Activated CD4-positive, alpha-beta T cell treated with anti-CD3 and anti-CD28 coated beads, Interleukin-2, amount 50 U/mL, for 48 hours (primary cell): ENCODE measurements around the gene SRSF6.
A peak's percentile ranks its signal among the peaks of the same experiment; 100 is the strongest.
"Not testable (repeated sequence)": the region's sequence is repeated elsewhere in the genome, so short reads cannot be mapped to it uniquely, and the experiment has no call there.

Source experiments
- DNase-seq, 2 experiments: peaks; one replicate each; pipeline ENCODE4 v3.0.0-alpha.2; 2020

The SRSF6 gene

DNA sequence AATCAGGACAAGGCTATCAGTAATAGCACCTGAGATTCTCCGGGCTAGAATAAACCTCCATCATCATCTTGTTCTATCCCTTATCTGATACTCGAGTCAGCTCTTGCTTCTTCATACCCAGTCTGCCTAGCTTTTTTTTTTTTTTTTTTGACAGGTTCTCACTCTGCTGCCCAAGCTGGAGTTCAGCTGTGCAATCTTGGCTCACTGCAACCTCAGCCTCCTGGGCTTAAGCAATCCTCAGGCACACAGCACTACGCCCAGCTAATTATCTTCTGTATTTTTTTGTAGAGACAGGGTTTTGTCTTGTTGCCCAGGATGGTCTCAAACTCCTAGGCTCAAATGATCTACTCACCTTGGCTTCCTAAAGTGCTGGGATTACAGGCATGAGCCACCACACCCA, 19.5 kb downstream of the SRSF6 start:
- DNase-seq, result no peak

DNA sequence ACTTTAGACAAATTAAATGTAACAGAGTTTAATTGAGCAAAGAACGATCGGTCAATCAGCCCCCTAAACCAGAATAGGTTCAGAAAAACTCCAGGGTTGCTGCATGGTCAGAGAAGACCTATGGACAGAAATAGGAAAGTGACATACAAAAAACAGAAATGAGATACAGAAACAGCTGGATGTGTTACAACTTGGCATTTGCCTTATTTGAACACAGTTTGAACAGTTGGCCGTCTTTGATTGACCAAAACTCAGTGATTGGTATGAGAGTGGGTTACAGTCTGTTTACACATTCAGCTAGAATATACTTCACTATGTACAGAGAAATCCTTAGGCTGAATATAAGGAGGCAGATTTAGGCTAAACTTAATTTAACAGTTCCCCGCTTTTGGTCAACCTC, 19.9 kb downstream of the SRSF6 start:
- no peak for DNase-seq

DNA sequence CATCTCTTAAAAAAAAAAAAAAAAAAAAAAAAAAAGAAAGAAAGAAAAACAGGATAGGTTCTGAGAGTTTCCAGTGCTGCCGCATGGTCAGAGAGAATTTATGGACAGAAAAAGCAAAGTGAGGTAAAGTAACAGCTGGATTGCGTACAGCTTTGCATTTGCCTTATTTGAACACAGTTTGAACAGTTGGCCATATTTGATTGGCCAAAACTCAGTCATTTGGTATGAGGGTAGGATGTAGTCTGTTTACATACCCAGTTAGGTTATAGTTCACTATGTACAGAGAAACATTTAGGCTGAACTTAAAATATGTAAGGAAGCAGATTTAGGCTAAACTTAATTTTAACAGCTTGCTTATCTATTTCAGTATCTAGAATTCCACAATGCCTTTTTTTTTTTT, 32.3 kb downstream of the SRSF6 start:
- DNase-seq, result no peak

DNA sequence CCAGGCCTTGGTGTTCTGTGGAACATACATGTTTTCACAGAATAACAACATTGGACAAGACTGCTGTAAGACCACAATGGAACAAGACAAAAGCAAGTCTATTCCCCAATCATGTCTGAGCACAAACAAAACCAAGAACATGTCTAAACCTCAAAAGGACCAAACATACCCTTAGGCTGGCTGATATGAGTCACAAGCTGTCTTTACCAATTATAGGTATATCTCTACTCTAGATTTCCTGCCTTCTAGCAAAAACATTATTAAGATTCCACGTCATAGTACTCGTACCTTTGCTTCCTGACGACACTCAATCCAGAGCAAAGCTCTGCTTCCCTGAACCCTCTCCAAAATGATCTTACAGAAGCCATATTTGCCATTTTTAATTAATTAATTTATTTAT, 34.4 kb downstream of the SRSF6 start:
- no peak for DNase-seq

DNA sequence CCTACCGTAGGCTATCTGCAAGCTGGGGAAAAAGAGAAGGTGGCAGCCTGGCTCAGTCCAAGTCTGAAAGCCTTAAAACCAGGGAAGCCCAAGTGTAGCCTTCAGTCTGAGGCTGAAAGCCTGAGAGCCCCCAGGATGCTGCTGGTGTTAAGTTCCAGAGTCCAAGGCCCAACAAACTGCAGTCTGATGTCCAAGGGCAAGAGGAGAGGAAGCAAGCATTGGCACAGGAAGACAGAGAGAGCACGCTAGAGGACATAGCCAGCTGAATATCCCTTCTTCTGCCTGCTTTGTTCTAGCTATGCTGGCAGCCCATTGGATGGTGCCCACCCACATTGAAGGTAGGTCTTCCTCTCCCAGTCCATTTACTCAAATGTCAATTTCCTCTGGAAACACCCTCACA, 37.7 kb downstream of the SRSF6 start:
- DNase-seq, result no peak

DNA sequence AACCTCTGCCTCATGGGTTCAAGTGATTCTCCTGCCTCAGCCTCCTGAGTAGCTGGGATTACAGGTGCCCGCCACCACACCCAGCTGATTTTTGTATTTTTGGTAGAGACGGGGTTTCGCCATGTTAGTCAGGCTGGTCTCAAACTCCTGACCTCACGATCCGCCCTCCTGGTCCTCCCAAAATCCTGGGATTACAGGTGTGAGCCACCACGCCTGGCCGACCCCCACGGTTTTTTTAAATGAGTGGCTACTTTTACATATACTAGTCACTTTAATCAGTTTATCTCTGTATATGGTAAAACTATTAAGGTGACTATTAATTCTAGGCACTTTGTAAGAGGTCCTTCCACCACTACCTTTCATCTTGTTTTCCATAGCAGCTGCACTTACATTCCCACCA, 44.3 kb downstream of the SRSF6 start:
- not testable (repeated sequence) for DNase-seq

DNA sequence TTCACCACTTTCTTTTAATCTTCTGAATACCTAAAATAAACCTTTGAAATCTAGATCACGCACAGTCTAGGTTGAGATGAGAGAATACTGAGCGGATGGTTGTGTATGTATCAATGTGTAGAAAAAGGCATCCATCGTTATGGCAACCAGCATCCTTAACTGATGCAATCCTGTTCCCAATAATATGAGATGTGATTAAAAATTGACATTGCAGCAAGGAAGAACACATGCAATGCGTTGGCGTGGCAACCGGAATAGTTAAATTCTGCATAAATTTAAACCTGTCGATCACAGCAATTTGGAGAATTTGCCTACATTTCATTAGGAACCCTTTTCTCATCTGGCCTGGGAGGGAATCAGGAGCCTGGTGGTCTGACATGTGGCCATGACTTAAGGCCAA, 48.5 kb downstream of the SRSF6 start:
- DNase-seq, result no peak

DNA sequence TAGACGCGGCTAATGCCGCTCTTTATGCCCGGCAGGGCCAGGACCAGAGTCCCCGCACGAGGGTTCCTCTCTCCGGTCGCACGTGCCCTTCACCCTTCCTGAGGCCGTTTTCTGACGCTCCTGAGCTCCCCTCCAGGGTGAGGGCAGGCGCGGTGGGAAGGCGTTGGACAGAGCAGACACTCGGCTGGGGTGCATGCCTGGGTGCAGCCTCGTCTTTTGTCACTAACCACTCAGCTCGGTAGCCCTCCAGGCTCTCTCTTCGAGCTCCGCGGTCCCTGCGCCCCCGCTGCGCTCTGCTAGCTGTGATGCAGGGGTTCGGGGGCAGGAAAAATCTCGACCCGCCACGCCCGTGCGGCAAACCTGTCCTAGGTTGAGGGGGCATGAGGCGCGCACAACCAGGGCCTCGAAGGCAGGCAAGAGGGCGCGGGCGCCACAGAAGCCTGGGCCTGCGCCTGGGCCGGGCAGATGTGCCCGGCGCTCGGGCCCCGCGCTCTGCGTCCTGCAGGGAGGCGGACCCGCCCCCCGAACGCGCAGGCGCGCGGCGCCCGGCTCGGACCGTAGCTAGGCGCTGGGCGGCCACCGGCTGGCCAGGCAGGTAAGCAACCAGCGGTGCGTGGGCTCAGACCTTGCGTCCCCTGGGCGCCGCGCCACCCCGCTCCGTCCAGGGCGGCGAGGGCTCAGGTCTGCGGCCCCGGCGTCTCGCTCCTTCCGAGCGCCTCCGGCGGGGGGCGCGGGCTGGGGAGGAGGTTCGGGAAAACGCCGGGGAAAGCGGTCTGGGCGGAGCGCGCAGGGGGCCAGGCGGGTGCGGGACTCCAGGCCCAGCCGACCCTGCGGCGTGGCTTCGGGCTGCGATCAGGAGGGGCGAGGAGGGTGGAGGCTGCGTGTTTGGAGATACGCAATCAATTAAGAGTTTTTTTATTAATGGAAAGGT, 49.7 kb downstream of the SRSF6 start, which contains the start of gene L3MBTL1:
Gene L3MBTL1 (plus strand): TSS at position 548 of the 931 bp plus-strand sequence. CDS start 5,807 bp downstream, outside the sequence.
- DNase-seq, result peak; percentile 22 to 34

DNA sequence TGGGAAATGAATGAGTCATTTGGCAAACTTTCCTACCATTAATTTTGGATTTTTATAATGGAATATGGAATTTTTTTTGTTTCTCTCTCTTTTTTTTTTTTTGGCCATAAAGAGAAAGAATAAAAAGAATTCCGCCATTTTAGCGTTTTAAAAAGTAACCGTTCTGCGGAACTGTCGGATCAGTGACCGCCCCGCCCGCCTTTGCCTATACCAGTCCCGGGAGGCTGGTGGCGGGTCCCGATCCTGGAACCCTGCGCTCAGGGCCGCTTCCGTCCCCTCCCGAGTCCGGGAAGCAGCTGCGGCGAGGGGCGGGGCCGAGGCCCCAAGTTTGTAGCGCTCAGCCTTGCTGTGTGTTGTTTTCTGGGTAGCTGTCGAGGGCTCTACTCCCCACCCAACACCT, 50.4 kb downstream of the SRSF6 start:
- peak in 1 of 2 experiments; percentile 33 for DNase-seq

DNA sequence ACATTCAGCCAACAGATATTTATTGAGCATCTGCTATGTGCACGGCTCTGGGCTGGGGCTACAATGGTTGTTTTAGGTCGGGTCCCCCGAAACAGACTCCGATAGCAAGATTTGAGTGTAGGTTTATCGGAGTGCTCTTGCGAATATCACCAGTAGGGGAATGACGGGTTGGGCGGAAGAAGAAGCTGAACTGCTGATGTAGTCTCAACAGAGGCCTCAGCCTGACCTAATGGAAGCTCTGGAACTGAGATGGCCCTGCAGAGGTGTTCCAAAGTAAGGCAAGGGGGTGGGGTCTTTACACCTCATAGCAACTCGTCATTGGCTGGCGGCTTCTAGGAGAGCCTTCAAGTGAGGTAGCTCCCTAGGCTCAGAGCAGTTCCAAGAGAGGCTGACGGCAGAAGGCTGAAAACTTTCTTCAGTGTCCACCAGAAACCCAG, 50.9 kb downstream of the SRSF6 start:
- no peak for DNase-seq

DNA sequence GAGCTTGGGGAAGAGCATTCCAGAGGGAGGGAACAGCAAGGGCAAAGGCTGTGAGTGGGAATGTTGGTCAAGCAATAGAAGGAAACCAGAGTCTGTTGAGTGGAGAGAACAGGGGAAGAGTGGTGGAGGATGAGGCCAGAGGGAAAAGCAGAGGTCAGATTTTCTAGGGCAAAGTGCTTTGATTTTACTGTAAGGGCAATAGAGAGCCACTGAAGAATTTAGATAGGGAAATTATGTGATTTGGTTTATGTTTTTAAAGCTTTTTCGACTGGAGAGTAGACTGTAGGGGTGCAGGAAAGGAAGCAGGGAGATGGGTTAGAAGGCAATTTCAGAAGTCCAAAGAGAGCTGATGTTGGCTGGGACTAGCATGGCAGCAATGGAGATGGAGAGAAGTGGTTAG, 54.2 kb downstream of the SRSF6 start:
- no peak for DNase-seq

DNA sequence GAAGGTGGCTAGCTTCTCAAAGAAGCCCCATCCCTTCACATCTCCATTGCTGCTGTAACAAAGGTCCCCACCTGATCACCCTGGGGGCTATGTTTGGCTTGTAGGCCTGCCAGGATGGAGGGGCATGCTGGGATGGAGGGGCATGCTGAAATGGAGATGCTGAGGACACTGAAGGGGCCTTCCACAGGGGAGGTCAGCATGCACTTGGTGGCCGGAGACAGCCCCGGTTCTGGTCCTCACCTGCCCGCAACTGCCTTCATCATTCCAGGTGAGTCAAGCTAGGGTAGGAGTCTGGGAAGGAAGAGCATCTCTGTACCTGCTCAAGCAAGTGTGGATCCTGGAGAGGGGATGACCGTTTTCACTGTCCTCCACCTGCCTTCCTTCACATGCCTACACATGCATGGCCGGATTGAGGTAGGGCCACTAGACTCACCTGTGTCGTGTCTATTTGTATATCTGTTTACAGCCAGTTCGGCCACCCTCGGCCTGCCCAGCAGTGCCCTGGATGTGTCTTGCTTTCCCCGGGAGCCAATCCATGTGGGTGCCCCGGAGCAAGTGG, 55.8 kb downstream of the SRSF6 start:
- no peak for DNase-seq
